Measurements from ENCODE around the gene AVPR2. TPM values are rescaled to one million over a fixed set of nuclear protein-coding genes. Genes with fewer than 3 reads are reported as not detected.
A peak's percentile ranks its signal among the peaks of the same experiment; 100 is the strongest.

Gene AVPR2
- total RNA-seq, 1 donor from 2014 or later = 3.0 TPM

GRCh38 chrX:153950127-153950526, 45.7 kb downstream of the AVPR2 start:
- no peak overlapping the region for H3K27ac ChIP-seq
- intact Hi-C loops (cut with DNase I) = loop anchor here (10.0 kb wide), 1 partner anchor 185 kb away; the partner anchor contains the start of gene PLXNB3
- DNase-seq (no peak), ATAC-seq (no peak)
- H3K4me3 ChIP-seq = no peak overlapping the region
- H3K9me3 ChIP-seq = no peaks in the 10 kb centered on the region
- no peak for TF ChIP-seq CTCF (IDR thresholded peaks at IDR 0.05)
- peaks cover 3% of the 10 kb centered on the region for H3K4me1 ChIP-seq
- H3K36me3 ChIP-seq = peaks cover 42% of the 10 kb centered on the region
- H3K27me3 ChIP-seq = no peaks in the 10 kb centered on the region

GRCh38 chrX:153951683-153952372, 47.4 kb downstream of the AVPR2 start:
- intact Hi-C loops (cut with DNase I) = loop anchor here (10.0 kb wide), 1 partner anchor 187 kb away; the partner anchor contains the start of gene PLXNB3

GRCh38 chrX:153952373-153953026, 48.0 kb downstream of the AVPR2 start:
- no peak for ATAC-seq
- Histone ChIP-seq H3K9me3 (no peaks in the 10 kb centered on the region), H3K27ac (no peak overlapping the region), H3K4me3 (no peak overlapping the region), H3K27me3 (no peaks in the 10 kb centered on the region), H3K36me3 (peaks cover 63% of the 10 kb centered on the region), H3K4me1 (peaks cover 3% of the 10 kb centered on the region)
- intact Hi-C loops (cut with DNase I) = loop anchor here (10.0 kb wide), 1 partner anchor 188 kb away; the partner anchor contains the start of gene PLXNB3
- DNase-seq = no peak
- TF ChIP-seq CTCF (IDR thresholded peaks at IDR 0.05) = no peak

More at GRCh38 chrX:153951683-153952372, 47.4 kb downstream of the AVPR2 start:
- TF ChIP-seq CTCF (IDR thresholded peaks at IDR 0.05) = no peak
- Histone ChIP-seq H3K9me3 (no peaks in the 10 kb centered on the region), H3K27me3 (no peaks in the 10 kb centered on the region), H3K4me3 (no peak overlapping the region), H3K27ac (no peak overlapping the region), H3K36me3 (peaks cover 56% of the 10 kb centered on the region), H3K4me1 (peaks cover 3% of the 10 kb centered on the region)
- ATAC-seq (no peak), DNase-seq (no peak)

- Histone ChIP-seq H3K27ac (no peak overlapping the region), H3K4me1 (peaks cover 3% of the 10 kb centered on the region), H3K36me3 (peaks cover 72% of the 10 kb centered on the region), H3K4me3 (no peak overlapping the region), H3K9me3 (no peaks in the 10 kb centered on the region), H3K27me3 (no peaks in the 10 kb centered on the region)
- peak; percentile 93 for TF ChIP-seq CTCF (IDR thresholded peaks at IDR 0.05)
- intact Hi-C loops (cut with DNase I) = loop anchor here (10.0 kb wide), 1 partner anchor 189 kb away; the partner anchor contains the start of gene PLXNB3
- DNase-seq (peak; percentile 76), ATAC-seq (peak; percentile 87)
Measured at GRCh38 chrX:153953342-153953830, 48.9 kb downstream of the AVPR2 start.

GRCh38 chrX:153953892-153954557, 49.6 kb downstream of the AVPR2 start:
- intact Hi-C loops (cut with DNase I) = loop anchor here (10.0 kb wide), 1 partner anchor 189 kb away; the partner anchor contains the start of gene PLXNB3
- no peak for DNase-seq
- H3K27ac ChIP-seq = no peak overlapping the region
- ATAC-seq = no peak
- no peak for TF ChIP-seq CTCF (IDR thresholded peaks at IDR 0.05)
- H3K9me3 ChIP-seq = no peaks in the 10 kb centered on the region
- no peak overlapping the region for H3K4me3 ChIP-seq
- H3K27me3 ChIP-seq = no peaks in the 10 kb centered on the region
- H3K4me1 ChIP-seq = peaks cover 3% of the 10 kb centered on the region
- H3K36me3 ChIP-seq = peaks cover 78% of the 10 kb centered on the region
